Neuronal stem cell (in vitro differentiated cells): ENCODE measurements around the gene CSRNP3.

Experiments used
- DNase-seq: peaks from one replicate; pipeline ENCODE4 v3.0.0-alpha.2; 2013; ENCODE audit warnings: low spot score
- H2AFZ ChIP-seq: one replicate; pipeline ENCODE4 v1.6.1; 2013; ENCODE audit warnings: mild to moderate bottlenecking, low read length, inconsistent platforms
- H2AK5ac ChIP-seq: 2 replicates; pipeline ENCODE4 v1.6.1; 2013; ENCODE audit warnings: low read depth, mild to moderate bottlenecking, inconsistent platforms, low read length, moderate library complexity, mixed read lengths
- H2BK120ac ChIP-seq: 2 replicates; pipeline ENCODE4 v1.6.1; 2013; ENCODE audit warnings: low read depth, mild to moderate bottlenecking, inconsistent platforms, low read length, moderate library complexity, mixed read lengths
- H2BK12ac ChIP-seq: one replicate; pipeline ENCODE4 v1.6.1; 2013; ENCODE audit warnings: low read length, inconsistent platforms
- H2BK15ac ChIP-seq: 2 replicates; pipeline ENCODE4 v1.6.1; 2013; ENCODE audit warnings: mild to moderate bottlenecking, low read length, inconsistent platforms, mixed read lengths
- H2BK5ac ChIP-seq: one replicate; pipeline ENCODE4 v1.6.1; 2013; ENCODE audit warnings: inconsistent platforms, mild to moderate bottlenecking, low read length, moderate library complexity
- H3K14ac ChIP-seq: one replicate; pipeline ENCODE4 v1.6.1; 2013; ENCODE audit warnings: low read length, inconsistent platforms
- H3K18ac ChIP-seq: 2 replicates; pipeline ENCODE4 v1.6.1; 2013; ENCODE audit warnings: low read length, inconsistent platforms
- H3K23ac ChIP-seq: 2 replicates; pipeline ENCODE4 v1.6.1; 2013; ENCODE audit warnings: low read depth, mild to moderate bottlenecking, mixed read lengths, low read length, inconsistent platforms; ENCODE audit not compliant: poor library complexity
- H3K27ac ChIP-seq: replicated peaks from 3 replicates; pipeline ENCODE4 v1.5.1; 2013; ENCODE audit warnings: low read length, inconsistent platforms
- H3K27me3 ChIP-seq, 3 experiments: 2 replicates each; pipeline ENCODE4 v1.6.1; 2013; ENCODE audit warnings: low read length in 3 of 3, mild to moderate bottlenecking in 2 of 3, inconsistent platforms in 1 of 3, low read depth in 1 of 3, mixed read lengths in 1 of 3, moderate library complexity in 1 of 3; ENCODE audit not compliant: control insufficient read depth in 3 of 3, insufficient read depth in 3 of 3
- H3K36me3 ChIP-seq, 2 donors: replicated peaks in 1 of 2; 2 replicates each; pipeline ENCODE4 v1.6.1; 2013; ENCODE audit warnings: low read length in 2 of 2; ENCODE audit not compliant: control insufficient read depth in 2 of 2, insufficient read depth in 2 of 2
- H3K4ac ChIP-seq: 2 replicates; pipeline ENCODE4 v1.6.1; 2013; ENCODE audit warnings: inconsistent platforms, mild to moderate bottlenecking, low read length, moderate library complexity
- H3K4me1 ChIP-seq, 2 donors: 1 replicate in 1 of 2; 2 replicates in 1 of 2; pipeline ENCODE4 v1.6.1; 2013; ENCODE audit warnings: low read length in 2 of 2, low read depth in 1 of 2; ENCODE audit not compliant: control insufficient read depth in 2 of 2, insufficient read depth in 1 of 2
- H3K4me2 ChIP-seq: one replicate; pipeline ENCODE4 v1.6.1; 2013; ENCODE audit warnings: mild to moderate bottlenecking, low read length, inconsistent platforms; ENCODE audit not compliant: insufficient read depth, poor library complexity, severe bottlenecking
- H3K4me3 ChIP-seq, 2 donors: 2 replicates each; pipeline ENCODE4 v1.5.1; 2013; ENCODE audit warnings: low read length in 2 of 2, mild to moderate bottlenecking in 2 of 2, inconsistent platforms in 1 of 2, moderate library complexity in 1 of 2
- H3K79me1 ChIP-seq: one replicate; pipeline ENCODE4 v1.6.1; 2013; ENCODE audit warnings: low read depth, mild to moderate bottlenecking, inconsistent platforms, low read length, moderate library complexity
- H3K9ac ChIP-seq: one replicate; pipeline ENCODE4 v1.6.1; 2013; ENCODE audit warnings: mild to moderate bottlenecking, low read depth, low read length, inconsistent platforms; ENCODE audit not compliant: poor library complexity
- H3K9me3 ChIP-seq, 2 donors: replicated peaks in 1 of 2; 2 replicates each; pipeline versions ENCODE3 to v1.6.1; 2013; ENCODE audit warnings: low read length in 2 of 2, mild to moderate bottlenecking in 2 of 2, inconsistent platforms in 1 of 2, low read depth in 1 of 2, mixed read lengths in 1 of 2, moderate library complexity in 1 of 2; ENCODE audit not compliant: control insufficient read depth in 2 of 2, insufficient read depth in 1 of 2
- H4K8ac ChIP-seq: one replicate; pipeline ENCODE4 v1.6.1; 2013; ENCODE audit warnings: low read depth, mild to moderate bottlenecking, inconsistent platforms, low read length, moderate library complexity
- H4K91ac ChIP-seq: one replicate; pipeline ENCODE4 v1.6.1; 2013; ENCODE audit warnings: low read length, low read depth, mild to moderate bottlenecking, inconsistent platforms; ENCODE audit not compliant: poor library complexity
- WGBS, 2 donors: extraction: QIAGEN DNeasy Blood & Tissue Kit; methylation state at CpG; one replicate each; pipeline ENCODE4 v1.1.7; 2013; ENCODE audit warnings: missing lambda C conversion rate in 2 of 2, mixed read lengths in 1 of 2; ENCODE audit not compliant: insufficient read length in 2 of 2, insufficient replicate concordance in 1 of 2; ENCODE audit errors: extremely low coverage in 2 of 2; 5-methylcytosine and 5-hydroxymethylcytosine counted together

Gene CSRNP3

DNA sequence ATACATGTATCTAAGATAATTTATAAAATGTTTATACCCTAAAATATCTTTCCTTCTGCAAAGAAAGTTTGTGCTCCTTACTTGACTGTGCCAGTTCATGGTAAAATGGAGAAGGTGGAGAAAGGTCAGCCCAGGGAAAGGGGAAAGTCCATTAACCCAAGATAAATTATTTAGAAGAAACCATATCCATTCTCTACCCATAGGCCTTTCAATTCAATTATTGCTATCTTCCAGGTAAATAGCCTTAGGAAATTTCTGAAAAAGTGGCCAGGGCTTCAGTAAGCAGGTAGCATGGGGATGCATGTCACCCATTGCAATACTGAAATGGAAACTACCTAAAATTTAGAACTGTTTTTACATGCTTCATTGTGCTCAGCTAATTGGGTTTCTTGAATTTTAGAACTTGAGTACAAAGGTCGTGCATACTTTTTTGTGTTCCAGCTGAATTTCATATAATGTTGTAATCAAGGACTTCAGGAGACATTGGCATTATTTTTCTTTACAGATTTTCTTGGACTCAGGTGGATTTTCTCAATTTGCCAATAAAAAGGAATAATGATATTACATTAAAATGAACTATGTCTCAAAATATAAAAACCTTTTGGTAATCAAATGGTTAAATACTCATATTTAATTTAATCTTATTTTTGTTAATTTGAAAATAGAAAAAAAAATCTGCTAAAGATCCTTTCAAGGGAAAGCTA is 124.9 kb downstream of the CSRNP3 start:
- Histone ChIP-seq H3K27me3 (no peaks in the 10 kb centered on the region), H2BK15ac (no peak overlapping the region), H3K14ac (no peak overlapping the region), H2BK12ac (no peak overlapping the region), H3K9ac (no peak overlapping the region), H3K36me3 (peaks cover 0 to 86% of the 10 kb centered on the region in 2 donors), H2AFZ (no peak overlapping the region), H4K91ac (no peak overlapping the region), H3K4me1 (no peaks in the 10 kb centered on the region), H3K4me2 (no peak overlapping the region), H3K4ac (no peak overlapping the region), H3K9me3 (peaks cover 0 to 30% of the 10 kb centered on the region in 2 donors), H2BK5ac (no peak overlapping the region), H3K18ac (no peak overlapping the region), H3K4me3 (no peak overlapping the region), H3K79me1 (no peaks in the 10 kb centered on the region), H3K23ac (no peak overlapping the region), H4K8ac (no peak overlapping the region), H2BK120ac (no peak overlapping the region), H3K27ac (no peak overlapping the region), H2AK5ac (no peak overlapping the region)
- no CpG with 5 or more reads among the region's 1 CpG for WGBS, 2 donors
- no peak for DNase-seq

DNA sequence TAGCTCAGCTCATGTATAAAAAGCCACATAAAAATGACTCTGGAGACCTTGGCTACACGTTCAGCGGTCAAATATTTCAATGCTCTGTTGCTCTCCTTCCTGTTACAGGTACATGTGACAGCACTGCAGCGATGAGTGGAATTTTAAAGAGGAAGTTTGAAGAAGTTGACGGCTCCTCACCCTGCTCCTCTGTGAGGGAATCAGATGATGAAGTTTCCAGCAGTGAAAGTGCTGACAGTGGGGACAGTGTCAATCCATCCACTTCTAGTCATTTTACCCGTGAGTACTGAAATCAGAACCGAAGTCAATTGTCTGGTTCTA is 125.4 kb downstream of the CSRNP3 start:
- H4K91ac ChIP-seq = no peak overlapping the region
- no peaks in the 10 kb centered on the region for H3K4me1 ChIP-seq
- H3K4me3 ChIP-seq = no peak overlapping the region
- H3K27me3 ChIP-seq = no peaks in the 10 kb centered on the region
- WGBS, 2 donors = no CpG with 5 or more reads among the region's 6 CpGs
- no peak overlapping the region for H2BK15ac ChIP-seq
- H3K23ac ChIP-seq = no peak overlapping the region
- H4K8ac ChIP-seq = no peak overlapping the region
- H2AFZ ChIP-seq = no peak overlapping the region
- H3K9me3 ChIP-seq = peaks cover 0 to 32% of the 10 kb centered on the region in 2 donors
- H3K36me3 ChIP-seq = peaks cover 0 to 86% of the 10 kb centered on the region in 2 donors
- DNase-seq = no peak
- no peak overlapping the region for H2BK12ac ChIP-seq
- H3K4me2 ChIP-seq = no peak overlapping the region
- no peak overlapping the region for H3K27ac ChIP-seq
- no peak overlapping the region for H3K18ac ChIP-seq
- H3K4ac ChIP-seq = no peak overlapping the region
- no peaks in the 10 kb centered on the region for H3K79me1 ChIP-seq
- no peak overlapping the region for H3K14ac ChIP-seq
- H2BK120ac ChIP-seq = no peak overlapping the region
- no peak overlapping the region for H2AK5ac ChIP-seq
- no peak overlapping the region for H3K9ac ChIP-seq
- no peak overlapping the region for H2BK5ac ChIP-seq

DNA sequence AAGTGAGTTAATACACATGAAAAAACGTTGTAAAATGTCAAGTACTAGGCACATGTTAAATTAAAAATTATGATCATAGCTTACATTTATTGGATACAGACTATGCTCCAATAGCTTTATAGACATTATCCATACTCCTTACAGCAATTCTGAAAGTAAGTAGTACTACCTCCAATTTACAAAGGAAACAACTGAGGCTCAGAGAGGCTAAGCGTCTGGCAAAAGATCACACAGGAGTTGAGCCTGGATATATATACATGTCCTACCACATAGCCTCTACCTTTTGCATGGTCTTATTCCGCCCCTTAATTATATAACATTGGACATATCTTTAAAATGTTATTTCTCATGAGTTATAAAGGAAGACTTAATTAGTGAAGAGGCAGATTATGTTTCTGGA is 127.3 kb downstream of the CSRNP3 start:
- Histone ChIP-seq H3K27ac (no peak overlapping the region), H3K9ac (no peak overlapping the region), H3K14ac (no peak overlapping the region), H2AK5ac (no peak overlapping the region), H2BK120ac (no peak overlapping the region), H3K23ac (no peak overlapping the region), H2BK12ac (no peak overlapping the region), H3K4me3 (no peak overlapping the region), H2AFZ (no peak overlapping the region), H3K36me3 (peaks cover 0 to 77% of the 10 kb centered on the region in 2 donors), H2BK5ac (no peak overlapping the region), H3K4me1 (no peaks in the 10 kb centered on the region), H3K9me3 (peaks cover 0 to 18% of the 10 kb centered on the region in 2 donors), H4K8ac (no peak overlapping the region), H3K4me2 (no peak overlapping the region), H3K27me3 (no peaks in the 10 kb centered on the region), H3K18ac (no peak overlapping the region), H3K79me1 (no peaks in the 10 kb centered on the region), H4K91ac (no peak overlapping the region), H3K4ac (no peak overlapping the region), H2BK15ac (no peak overlapping the region)
- no CpG with 5 or more reads among the region's 3 CpGs for WGBS, 2 donors
- DNase-seq = no peak

DNA sequence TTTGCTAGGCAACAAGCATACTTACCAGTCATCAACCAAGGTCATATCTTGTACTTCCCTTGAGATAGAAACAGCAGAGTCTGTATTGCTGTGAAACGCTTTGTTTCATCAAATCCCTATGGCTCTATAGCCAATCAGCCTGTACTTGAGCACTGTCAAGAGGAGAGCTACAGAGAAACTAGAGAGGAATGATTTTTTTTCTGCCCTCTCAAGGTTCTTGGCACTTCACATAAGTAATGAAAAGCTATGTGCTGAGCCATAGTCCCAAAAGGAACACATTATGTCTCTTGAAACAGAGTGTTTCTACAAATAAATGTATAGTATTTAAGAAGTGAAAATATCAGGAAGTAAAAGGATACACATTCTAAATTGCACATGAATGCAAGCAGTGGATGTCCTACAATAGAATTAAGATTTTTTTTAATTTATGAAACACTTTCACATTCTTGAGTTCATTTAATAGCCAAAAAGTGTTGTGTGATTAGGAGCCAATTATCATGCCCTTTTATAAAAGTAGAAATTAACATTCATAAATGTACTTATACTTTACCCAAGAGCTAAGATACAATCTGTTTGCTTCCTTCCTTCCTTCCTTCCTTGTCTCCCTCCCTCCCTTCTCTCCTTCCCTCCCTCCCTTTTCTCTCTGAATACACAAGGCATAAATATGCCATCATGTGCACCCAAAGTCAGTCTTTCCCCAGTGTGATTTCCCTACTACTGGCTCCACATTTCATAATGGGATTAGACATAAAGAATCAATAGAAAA is 131.8 kb downstream of the CSRNP3 start:
- H3K9me3 ChIP-seq = peaks cover 0 to 19% of the 10 kb centered on the region in 2 donors
- no peak overlapping the region for H2BK12ac ChIP-seq
- no peak overlapping the region for H4K91ac ChIP-seq
- H4K8ac ChIP-seq = no peak overlapping the region
- H3K27me3 ChIP-seq = no peaks in the 10 kb centered on the region
- WGBS, 2 donors = no CpG with 5 or more reads among the region's 1 CpG
- no peak overlapping the region for H2BK15ac ChIP-seq
- no peak overlapping the region for H2BK5ac ChIP-seq
- no peak overlapping the region for H3K27ac ChIP-seq
- H2AK5ac ChIP-seq = no peak overlapping the region
- no peak overlapping the region for H3K23ac ChIP-seq
- H3K79me1 ChIP-seq = no peaks in the 10 kb centered on the region
- H3K4me2 ChIP-seq = no peak overlapping the region
- no peak overlapping the region for H3K9ac ChIP-seq
- H3K4ac ChIP-seq = no peak overlapping the region
- H3K4me1 ChIP-seq = no peaks in the 10 kb centered on the region
- H2BK120ac ChIP-seq = no peak overlapping the region
- DNase-seq = no peak
- peaks cover 0 to 74% of the 10 kb centered on the region in 2 donors for H3K36me3 ChIP-seq
- no peak overlapping the region for H3K18ac ChIP-seq
- no peak overlapping the region for H3K14ac ChIP-seq
- H2AFZ ChIP-seq = no peak overlapping the region
- H3K4me3 ChIP-seq = no peak overlapping the region
